Gastrocnemius medialis (tissue), 4 donors: Measurements from ENCODE around the gene AJAP1. TPM values are rescaled to one million over a fixed set of nuclear protein-coding genes. Genes with fewer than 3 reads are reported as not detected.

ENCODE experiments used
- ATAC-seq, 2 donors: fragments of 150-250 bp; one replicate each; pipeline ENCODE4 v1.9.1; 2016
- DNase-seq, 2 donors: peaks; one replicate each; pipeline ENCODE4 v3.0.0-alpha.2; 2019
- H3K27ac ChIP-seq, 4 donors: fragments of 200-600 bp; sonication (generic); 1 replicate in 1 of 4; 2 replicates in 3 of 4; pipeline ENCODE4 v1.5.1; 2016 to 2018; ENCODE audit warnings: mild to moderate bottlenecking in 2 of 4, moderate library complexity in 1 of 4
- H3K27me3 ChIP-seq, 3 donors: fragments of 200-600 bp; sonication (generic) in 2 of 3; 1 replicate in 1 of 3; 2 replicates in 2 of 3; pipeline versions ENCODE4 v1.5.1 to v1.6.0; 2016 to 2019; ENCODE audit warnings: mild to moderate bottlenecking in 1 of 3, moderate library complexity in 1 of 3
- H3K36me3 ChIP-seq, 2 donors: fragments of 200-600 bp; sonication (generic) in 1 of 2; one replicate each; pipeline ENCODE4 v1.5.1; 2017 to 2018
- H3K4me1 ChIP-seq, 2 donors: fragments of 200-600 bp; sonication (generic) in 1 of 2; one replicate each; pipeline ENCODE4 v1.5.1; 2016 to 2017; ENCODE audit warnings: mild to moderate bottlenecking in 2 of 2
- H3K4me3 ChIP-seq, 4 donors: fragments of 200-600 bp; sonication (generic) in 3 of 4; 1 replicate in 1 of 4; 2 replicates in 3 of 4; pipeline ENCODE4 v1.5.1; 2016 to 2019; ENCODE audit warnings: mild to moderate bottlenecking in 2 of 4
- H3K9me3 ChIP-seq, 3 donors: fragments of 200-600 bp; sonication (generic) in 2 of 3; 1 replicate in 1 of 3; 2 replicates in 2 of 3; pipeline ENCODE4 v1.5.1; 2016 to 2019
- CTCF ChIP-seq, 5 experiments: fragments of 450-650 bp in 3 of 5; fragments of 200-600 bp in 2 of 5; sonication (generic) in 2 of 5; IDR thresholded peaks in 4 of 5; conservative IDR thresholded peaks in 1 of 5; 1 replicate in 4 of 5; 2 replicates in 1 of 5; pipeline ENCODE4 v1.5.1; 2016 to 2019; ENCODE audit warnings: antibody characterized with exemption in 5 of 5, mild to moderate bottlenecking in 3 of 5, moderate library complexity in 3 of 5
- POLR2A ChIP-seq, 2 donors: fragments of 450-650 bp; IDR thresholded peaks; one replicate each; pipeline ENCODE4 v1.6.1; 2017; ENCODE audit warnings: antibody characterized with exemption in 2 of 2, mild to moderate bottlenecking in 2 of 2, moderate library complexity in 2 of 2
- in situ Hi-C, 4 donors: fragments of 200-750 bp; cut with MboI; loops; one replicate each; pipeline versions ENCODE4 v1.15.0 to v1.8.0; 2017; ENCODE audit warnings: low sequenced_read_pairs in 4 of 4
- intact Hi-C: fragments of 100-400 bp; cut with DNase I; formaldehyde crosslinking; loops from one replicate; pipeline ENCODE4 v1.15.1; 2023; ENCODE audit warnings: low total_unique reads
- total RNA-seq, 4 donors: library from RNA; depleted of rRNA; stranded (reverse); fragments of >200 nt; gene quantifications; one replicate each; pipeline versions ENCODE4 v1.1.0 to v1.2.3, GENCODE V29; 2016

Gene AJAP1
- total RNA-seq, 4 donors from 2014 or later, result 0.03 to 0.18 (median 0.05) TPM; not detected in 1

GRCh38 chr1:4708840-4709507 lies 54.6 kb downstream of the AJAP1 start:
- Histone ChIP-seq H3K27me3 (peaks cover 0 to 7% (median 7%) of the 10 kb centered on the region in 3 donors), H3K4me3 (no peak overlapping the region), H3K9me3 (no peaks in the 10 kb centered on the region), H3K4me1 (no peaks in the 10 kb centered on the region), H3K36me3 (no peaks in the 10 kb centered on the region), H3K27ac (no peak overlapping the region)
- in situ Hi-C loops (no loop called here), intact Hi-C loops (no loop called here)
- no peak for TF ChIP-seq CTCF (IDR thresholded peaks at IDR 0.05 in 4 of 5, conservative IDR thresholded peaks at IDR 0.05 in 1 of 5)
- TF ChIP-seq POLR2A (IDR thresholded peaks at IDR 0.05), result no peak
- no peak for ATAC-seq
- DNase-seq, result no peak

GRCh38 chr1:4709641-4710040 lies 55.2 kb downstream of the AJAP1 start:
- no peak for TF ChIP-seq CTCF (IDR thresholded peaks at IDR 0.05 in 4 of 5, conservative IDR thresholded peaks at IDR 0.05 in 1 of 5)
- TF ChIP-seq POLR2A (IDR thresholded peaks at IDR 0.05), result no peak
- Histone ChIP-seq H3K4me3 (no peak overlapping the region), H3K9me3 (no peaks in the 10 kb centered on the region), H3K27me3 (peaks cover 0 to 7% (median 7%) of the 10 kb centered on the region in 3 donors), H3K27ac (no peak overlapping the region), H3K4me1 (no peaks in the 10 kb centered on the region), H3K36me3 (no peaks in the 10 kb centered on the region)
- no peak for ATAC-seq
- intact Hi-C loops (no loop called here), in situ Hi-C loops (no loop called here)
- no peak for DNase-seq

GRCh38 chr1:4710592-4711415 lies 56.4 kb downstream of the AJAP1 start:
- TF ChIP-seq CTCF (IDR thresholded peaks at IDR 0.05 in 4 of 5, conservative IDR thresholded peaks at IDR 0.05 in 1 of 5), result no peak
- Histone ChIP-seq H3K9me3 (no peaks in the 10 kb centered on the region), H3K27me3 (peaks cover 0 to 7% (median 7%) of the 10 kb centered on the region in 3 donors), H3K4me3 (no peak overlapping the region), H3K27ac (no peak overlapping the region), H3K4me1 (no peaks in the 10 kb centered on the region), H3K36me3 (no peaks in the 10 kb centered on the region)
- intact Hi-C loops, result no loop called here
- no peak for ATAC-seq
- no peak for DNase-seq
- in situ Hi-C loops, result no loop called here

GRCh38 chr1:4711416-4712275 lies 57.2 kb downstream of the AJAP1 start:
- in situ Hi-C loops, result no loop called here
- H3K27ac ChIP-seq, result no peak overlapping the region
- no peak overlapping the region for H3K4me3 ChIP-seq
- TF ChIP-seq POLR2A (IDR thresholded peaks at IDR 0.05), result no peak
- no peak for TF ChIP-seq CTCF (IDR thresholded peaks at IDR 0.05 in 4 of 5, conservative IDR thresholded peaks at IDR 0.05 in 1 of 5)
- H3K36me3 ChIP-seq, result no peaks in the 10 kb centered on the region
- intact Hi-C loops, result no loop called here
- no peaks in the 10 kb centered on the region for H3K4me1 ChIP-seq
- no peaks in the 10 kb centered on the region for H3K9me3 ChIP-seq
- DNase-seq, result no peak
- no peak for ATAC-seq
- H3K27me3 ChIP-seq, result peaks cover 0 to 7% (median 7%) of the 10 kb centered on the region in 3 donors
